GM18502 (cell line): ENCODE measurements around the gene ALAD.
"Not testable (repeated sequence)": the region's sequence is repeated elsewhere in the genome, so short reads cannot be mapped to it uniquely, and the experiment has no call there.

Source experiments
- ATAC-seq: cut with Tn5 transposase; IDR thresholded peaks from one replicate; pipeline ENCODE4 v1.9.1; 2021; ENCODE audit warnings: mild to moderate bottlenecking; ENCODE audit not compliant: unreplicated experiment, poor library complexity

The ALAD gene

GRCh38 chr9:113375057-113376023 lies 25.7 kb downstream of the ALAD start:
- no peak for ATAC-seq

DNA sequence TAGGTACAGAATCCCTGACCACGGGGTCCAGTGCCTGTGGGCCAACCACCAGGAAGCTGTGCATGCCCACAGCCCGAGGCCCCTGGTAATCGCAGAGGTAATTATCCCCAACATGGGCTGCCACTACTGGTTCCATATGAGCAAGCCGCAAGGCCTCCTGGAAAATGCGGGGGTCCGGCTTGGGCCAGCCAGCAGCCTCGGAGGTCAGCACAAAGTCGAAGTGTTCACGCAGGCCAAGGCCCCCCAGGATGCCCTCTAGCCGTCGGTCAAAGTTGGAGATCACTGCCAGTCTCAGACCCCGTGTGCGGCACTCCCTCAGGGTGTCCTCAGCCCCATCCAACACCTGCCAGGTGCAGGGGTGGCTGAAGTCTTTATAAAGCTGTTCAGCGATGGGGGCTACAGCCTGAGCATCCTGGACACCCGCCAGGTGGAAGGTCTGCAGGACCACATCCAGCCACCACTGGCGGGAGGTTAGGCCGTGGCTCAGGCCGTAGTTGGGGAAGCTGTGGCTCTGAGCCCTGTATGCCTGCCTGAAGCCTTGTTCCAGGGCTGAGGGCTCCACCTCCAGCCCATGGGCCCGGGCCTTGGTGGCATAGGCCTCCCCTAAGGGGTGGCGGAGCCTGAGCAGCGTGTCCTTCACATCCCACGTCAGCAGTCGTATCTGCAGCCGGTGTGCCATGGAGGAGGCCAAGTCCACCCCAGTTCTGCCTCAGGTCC lies 27.2 kb downstream of the ALAD start:
- no peak for ATAC-seq

DNA sequence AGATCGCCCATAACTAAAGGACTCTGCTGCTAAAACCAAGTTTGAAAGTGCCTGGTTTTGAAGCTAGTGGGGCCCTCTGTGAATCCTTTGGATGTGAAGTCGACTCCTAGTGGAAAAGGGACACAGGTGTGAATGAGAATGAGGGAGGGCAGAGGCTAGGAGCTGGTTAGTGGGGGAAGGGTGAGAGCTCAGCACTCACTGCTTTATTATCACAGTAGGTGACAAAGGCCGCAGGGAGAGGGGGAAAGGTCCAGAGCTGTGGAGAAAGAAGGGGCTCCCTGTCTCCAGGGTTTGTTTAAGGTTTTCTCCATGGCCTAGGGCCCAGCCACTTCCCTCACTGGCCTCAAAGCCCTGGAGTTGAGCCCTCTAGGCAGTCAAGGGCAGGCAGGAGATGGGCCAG lies 27.8 kb downstream of the ALAD start:
- no peak for ATAC-seq

DNA sequence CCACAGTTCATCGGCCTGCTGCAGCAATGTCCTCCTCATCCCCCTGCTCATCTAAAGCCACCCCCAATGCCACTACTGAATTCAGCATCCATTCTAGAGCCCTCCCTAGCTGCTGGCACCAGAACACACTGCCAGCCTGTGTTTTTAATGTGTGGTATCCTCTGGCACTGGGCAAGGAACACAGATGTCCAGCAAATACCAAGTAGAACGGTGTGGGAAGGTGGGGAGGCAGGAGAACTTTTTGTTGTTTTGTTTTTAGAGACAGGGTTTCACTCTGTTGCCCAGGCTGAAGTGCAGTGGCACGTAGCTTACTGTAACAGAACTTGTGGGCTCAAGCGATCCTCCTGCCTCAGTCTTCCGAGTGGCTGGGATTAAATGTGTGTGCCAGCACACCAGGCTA lies 29.0 kb downstream of the ALAD start:
- no peak for ATAC-seq

DNA sequence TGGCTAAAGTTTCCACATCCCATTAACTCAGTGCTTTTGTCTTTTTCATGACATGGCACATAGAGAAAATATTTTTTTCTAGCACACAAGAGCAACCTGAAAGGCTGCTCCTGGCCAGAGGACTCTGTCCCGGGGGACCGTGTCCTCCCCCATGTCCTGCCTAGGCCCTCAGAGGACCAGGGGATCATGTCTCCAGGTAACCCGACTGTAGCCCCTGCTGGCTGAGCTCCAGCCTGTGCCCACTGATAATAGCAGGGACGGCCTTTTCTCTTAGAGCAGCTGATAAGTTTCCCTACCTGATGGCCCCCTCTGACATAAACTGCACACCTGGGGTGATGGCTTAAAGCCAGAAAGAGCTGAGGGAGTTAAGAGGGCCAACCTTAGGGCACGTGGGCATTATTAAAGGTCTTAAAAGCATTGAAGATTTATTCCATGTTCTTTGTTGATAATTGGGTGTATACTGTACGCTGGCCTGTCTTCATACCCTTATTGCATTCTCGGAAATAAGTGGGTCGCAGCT lies 30.2 kb downstream of the ALAD start:
- ATAC-seq = no peak

GRCh38 chr9:113369855-113370140 lies 31.3 kb downstream of the ALAD start:
- no peak for ATAC-seq

DNA sequence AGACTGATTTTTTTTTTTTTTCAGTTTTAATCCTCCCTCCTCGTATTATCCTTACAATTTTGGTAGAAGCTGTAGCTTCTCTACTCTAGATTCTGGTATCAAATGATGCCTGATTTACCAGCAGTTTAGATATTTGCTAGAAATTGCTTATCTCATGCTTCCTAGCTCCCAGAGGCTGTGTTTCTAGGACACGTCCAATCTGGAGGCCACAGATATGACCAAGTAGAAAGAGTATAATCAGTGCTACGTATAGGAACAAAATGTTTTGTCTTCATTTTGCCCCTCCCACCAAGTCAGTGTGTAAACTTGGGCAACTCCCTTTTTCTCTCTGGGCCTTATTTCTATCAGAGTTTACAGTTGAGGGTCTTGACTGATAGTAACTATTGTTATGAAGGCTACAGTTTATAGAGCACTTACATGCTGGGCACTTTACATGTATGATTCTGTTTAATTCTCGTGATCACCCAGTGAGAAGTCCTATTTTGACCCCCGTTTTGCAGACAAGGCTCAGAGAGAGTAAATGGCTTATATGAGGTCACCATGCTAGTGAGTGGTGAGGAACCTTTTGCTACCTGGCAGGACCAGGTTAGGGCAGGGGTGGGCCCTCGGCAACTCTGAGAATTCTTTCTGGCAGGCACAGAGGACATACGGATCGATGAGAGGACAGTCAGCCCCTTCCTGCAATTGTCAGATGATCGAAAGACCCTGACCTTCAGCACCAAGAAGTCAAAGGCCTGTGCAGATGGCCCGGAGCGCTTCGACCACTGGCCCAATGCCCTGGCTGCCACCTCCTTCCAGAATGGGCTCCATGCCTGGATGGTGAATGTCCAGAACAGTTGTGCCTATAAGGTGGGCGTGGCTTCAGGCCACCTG lies 31.9 kb downstream of the ALAD start:
- ATAC-seq = no peak

- no peak for ATAC-seq
Measured at GRCh38 chr9:113368348-113368981, 32.6 kb downstream of the ALAD start.

DNA sequence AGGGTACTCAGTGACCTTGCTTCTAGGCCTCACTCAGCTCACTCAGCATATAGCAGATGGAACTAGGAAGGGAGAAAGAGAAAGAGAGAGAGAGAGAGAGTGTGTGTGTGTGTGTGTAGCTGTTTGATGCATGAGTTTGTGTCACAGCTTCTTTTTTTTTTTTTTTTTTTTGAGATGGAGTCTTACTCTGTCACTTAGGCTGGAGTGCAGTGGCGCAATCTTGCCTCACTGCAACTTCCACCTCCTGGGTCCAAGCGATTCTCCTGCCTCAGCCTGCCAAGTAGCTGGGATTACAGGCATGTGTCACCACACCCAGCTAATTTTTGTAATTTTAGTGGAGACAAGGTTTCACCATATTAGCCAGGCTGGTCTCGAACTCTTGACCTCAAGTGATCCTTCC lies 35.4 kb downstream of the ALAD start:
- not testable (repeated sequence) for ATAC-seq

DNA sequence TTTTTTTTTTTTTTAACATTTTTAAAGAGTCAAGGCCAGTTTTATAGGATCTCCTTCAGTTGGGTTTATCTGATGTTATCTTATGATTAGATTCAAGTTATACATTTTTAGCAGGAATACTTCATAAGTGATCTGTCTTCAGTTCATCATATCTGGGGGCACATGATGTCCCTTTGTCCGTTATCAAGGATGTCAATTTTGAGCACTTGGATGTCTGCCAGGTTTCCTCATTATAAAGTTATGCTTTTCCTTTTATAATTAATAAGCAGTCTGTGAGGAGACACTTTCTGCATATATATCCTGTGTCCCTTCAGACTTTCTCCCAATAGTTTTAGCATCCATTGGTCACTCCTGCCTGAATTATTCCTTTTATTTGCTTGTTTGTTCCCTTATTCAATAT lies 36.1 kb downstream of the ALAD start:
- ATAC-seq = no peak

GRCh38 chr9:113363336-113363735 lies 37.7 kb downstream of the ALAD start:
- ATAC-seq = no peak

- ATAC-seq = no peak
Measured at GRCh38 chr9:113361304-113362018, 39.6 kb downstream of the ALAD start.

- no peak for ATAC-seq
Measured at GRCh38 chr9:113360242-113360842, 40.7 kb downstream of the ALAD start.

GRCh38 chr9:113359385-113359784 lies 41.7 kb downstream of the ALAD start:
- ATAC-seq = no peak

DNA sequence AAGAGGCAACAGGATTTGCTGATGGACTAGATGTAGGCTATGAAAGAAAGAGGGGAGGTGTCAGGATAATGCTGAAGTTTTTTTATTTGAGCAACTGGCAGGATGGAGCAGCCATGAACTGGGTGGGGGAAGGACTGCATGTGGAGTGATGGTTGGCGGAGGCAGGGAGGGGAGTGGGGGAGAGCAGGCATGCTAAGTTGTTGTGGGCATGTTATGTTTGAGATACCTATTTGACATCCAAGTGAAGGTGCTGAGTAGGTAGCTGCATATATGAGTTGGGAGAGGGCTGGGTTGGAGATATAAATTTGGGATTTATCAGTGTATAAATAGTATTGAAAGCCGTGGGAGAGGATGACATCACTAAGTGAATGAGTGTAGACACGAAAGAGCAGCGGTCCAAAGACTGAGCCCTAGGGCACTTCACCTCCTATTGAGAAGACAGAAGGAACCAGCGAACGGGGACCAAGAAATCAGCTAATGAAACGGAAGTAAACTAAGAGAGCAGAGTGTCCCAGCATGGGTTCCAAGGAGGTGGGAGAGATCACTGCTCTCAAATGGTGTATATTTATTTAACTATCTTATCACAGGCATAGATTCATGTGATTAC lies 44.3 kb downstream of the ALAD start:
- no peak for ATAC-seq

GRCh38 chr9:113355040-113355596 lies 46.0 kb downstream of the ALAD start:
- no peak for ATAC-seq

- no peak for ATAC-seq
Measured at GRCh38 chr9:113352411-113352810, 48.7 kb downstream of the ALAD start.

DNA sequence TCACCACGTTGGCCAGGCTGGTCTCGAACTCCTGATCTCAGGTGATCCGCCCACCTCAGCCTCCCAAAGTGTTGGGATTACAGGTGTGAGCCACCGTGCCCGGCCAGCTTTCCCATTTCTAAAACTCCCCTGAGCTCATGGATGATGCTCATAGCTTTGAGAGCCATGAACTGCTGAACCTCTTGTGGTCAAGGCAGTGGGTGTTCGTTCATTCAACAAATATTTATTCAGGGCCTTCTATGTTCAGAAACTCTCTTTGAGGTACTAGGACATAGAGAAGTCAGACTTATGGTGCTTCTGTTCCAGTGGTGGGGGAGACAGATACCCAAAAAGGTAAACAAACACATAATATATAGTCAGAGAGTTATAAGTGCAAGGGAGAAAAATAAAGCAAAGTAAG lies 49.1 kb downstream of the ALAD start:
- ATAC-seq = no peak
